ENCODE data around the gene ASZ1. TPM values are rescaled to one million over a fixed set of nuclear protein-coding genes. Genes with fewer than 3 reads are reported as not detected.

Gene ASZ1
- total and polyA plus RNA-seq, 2 donors from 2014 or later = not detected

GRCh38 chr7:117319181-117319580 lies 108.1 kb downstream of the ASZ1 start:
- TF ChIP-seq CTCF (IDR thresholded peaks at IDR 0.05; ENCODE audit: borderline replicate concordance, extremely low read depth, insufficient read depth) = no peak
- Histone ChIP-seq H3K9ac (ENCODE audit: low read length in 3 of 3) (no peak overlapping the region), H3K4me3 (ENCODE audit: low read length in 3 of 3) (no peak overlapping the region), H3K9me3 (ENCODE audit: control insufficient read depth in 2 of 3, insufficient read depth in 1 of 3, low read length in 3 of 3) (no peaks in the 10 kb centered on the region), H3K27ac (ENCODE audit: low read depth in 2 of 2, low read length in 2 of 2) (no peak overlapping the region), H3K27me3 (ENCODE audit: control insufficient read depth, insufficient read depth, low read length) (peaks cover 20% of the 10 kb centered on the region), H3K36me3 (ENCODE audit: control insufficient read depth in 2 of 3, insufficient read depth in 3 of 3, low read length in 3 of 3) (no peaks in the 10 kb centered on the region), H3K4me1 (ENCODE audit: control insufficient read depth in 2 of 3, insufficient read depth in 2 of 3, low read depth in 1 of 3, low read length in 3 of 3) (peaks cover 0 to 9% (median 0%) of the 10 kb centered on the region in 3 donors)
- DNase-seq (no peak), FAIRE-seq (no peak)
- intact Hi-C loops (cut with DNase I) = no loop called here

- FAIRE-seq (no peak), DNase-seq (no peak)
- H3K36me3 ChIP-seq (ENCODE audit: control insufficient read depth in 2 of 3, insufficient read depth in 3 of 3, low read length in 3 of 3) = no peaks in the 10 kb centered on the region
- intact Hi-C loops (cut with DNase I) = no loop called here
- no peaks in the 10 kb centered on the region for H3K4me1 ChIP-seq (ENCODE audit: control insufficient read depth in 2 of 3, insufficient read depth in 2 of 3, low read depth in 1 of 3, low read length in 3 of 3)
- no peak overlapping the region for H3K4me3 ChIP-seq (ENCODE audit: low read length in 3 of 3)
- H3K27me3 ChIP-seq (ENCODE audit: control insufficient read depth, insufficient read depth, low read length) = no peaks in the 10 kb centered on the region
- TF ChIP-seq CTCF (IDR thresholded peaks at IDR 0.05; ENCODE audit: borderline replicate concordance, extremely low read depth, insufficient read depth) = no peak
- no peaks in the 10 kb centered on the region for H3K9me3 ChIP-seq (ENCODE audit: control insufficient read depth in 2 of 3, insufficient read depth in 1 of 3, low read length in 3 of 3)
- H3K27ac ChIP-seq (ENCODE audit: low read depth in 2 of 2, low read length in 2 of 2) = no peak overlapping the region
- no peak overlapping the region for H3K9ac ChIP-seq (ENCODE audit: low read length in 3 of 3)
Observed at GRCh38 chr7:117313582-117313981, 113.7 kb downstream of the ASZ1 start.

Other genes with a start within 250 kb of the ASZ1 start
- 0.57 TPM for gene WNT2, start 104.4 kb downstream of the ASZ1 start, total RNA-seq
- gene WNT2, start 104.4 kb downstream of the ASZ1 start, polyA plus RNA-seq (ENCODE audit: insufficient read depth, low read depth, low replicate concordance) = 0.49 TPM
- gene CFTR, start 52.5 kb upstream of the ASZ1 start, total RNA-seq = 12.8 TPM
- 2.5 TPM for gene CFTR, start 52.5 kb upstream of the ASZ1 start, polyA plus RNA-seq (ENCODE audit: insufficient read depth, low read depth, low replicate concordance)

All from kidney (tissue), 14 donors.